ENCODE measurements around the gene CDK5RAP2.

Gene CDK5RAP2

DNA sequence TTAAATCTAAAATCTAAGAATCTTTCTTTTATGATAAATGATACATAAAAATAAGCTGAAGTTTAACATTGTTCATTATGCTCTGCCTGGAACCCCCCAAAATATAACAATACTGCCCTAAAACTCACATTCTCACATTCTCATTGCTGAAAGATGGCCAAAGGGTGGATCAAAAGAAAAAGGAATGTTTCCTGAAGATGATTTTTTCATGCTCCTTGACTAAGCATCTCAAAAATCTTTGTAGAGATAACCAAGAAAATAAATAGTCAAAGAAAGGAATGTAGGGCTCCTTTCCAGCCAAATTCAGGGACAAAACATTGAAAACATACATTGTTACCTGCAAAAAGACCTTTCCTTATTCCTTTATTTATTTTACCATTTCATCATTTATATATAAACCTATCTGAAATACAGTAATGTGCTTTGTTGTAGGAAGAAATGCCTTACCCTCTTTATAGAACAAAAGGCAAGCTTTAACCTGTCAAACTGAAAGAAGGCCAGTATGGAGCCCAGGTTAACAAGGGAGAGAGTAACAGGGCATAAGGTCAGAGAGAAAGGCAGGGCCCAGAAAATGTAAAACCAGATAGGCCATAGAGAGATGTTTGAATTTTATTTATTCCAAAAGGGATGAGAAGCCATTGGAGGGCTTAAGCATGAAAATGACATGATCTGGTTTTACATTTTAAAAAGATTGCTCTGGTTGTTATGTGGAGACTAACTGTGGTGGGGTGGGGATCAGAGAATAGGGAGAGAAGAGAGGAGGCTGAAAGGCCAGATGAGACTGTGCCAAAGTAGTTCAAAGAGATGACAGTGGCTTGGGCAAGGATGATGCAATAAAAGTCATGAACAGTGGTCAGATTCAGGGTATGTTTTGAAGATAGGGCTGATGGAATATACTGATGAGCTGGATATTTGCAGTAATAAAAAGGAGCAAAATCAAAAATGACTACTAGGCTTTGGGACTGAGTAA, 37.3 kb upstream of the CDK5RAP2 start:
- Histone ChIP-seq H3K9me3 (ENCODE audit: control insufficient read depth, low read length) (no peaks in the 10 kb centered on the region), H3K4me1 (ENCODE audit: control insufficient read depth, insufficient read depth, low read length, poor library complexity, severe bottlenecking) (no peaks in the 10 kb centered on the region), H3K27ac (ENCODE audit: low read depth, low read length, severe bottlenecking) (no peak overlapping the region), H3K4me3 (ENCODE audit: extremely low read depth, insufficient read depth, low read length, poor library complexity, severe bottlenecking) (no peak overlapping the region), H3K36me3 (ENCODE audit: control insufficient read depth, insufficient read depth, low read length) (no peaks in the 10 kb centered on the region)

- WGBS, 2 experiments (ENCODE audit: insufficient coverage in 2 of 2) = 100% methylated on average over 1 of the region's 1 CpG; no CpG with 5 or more reads in 1 of the 2 experiments
- H3K4me1 ChIP-seq (ENCODE audit: control insufficient read depth, insufficient read depth, low read length, poor library complexity, severe bottlenecking) = no peaks in the 10 kb centered on the region
Measured at GRCh38 chr9:120612218-120612617, 32.3 kb upstream of the CDK5RAP2 start.

GRCh38 chr9:120611690-120612068, 31.7 kb upstream of the CDK5RAP2 start:
- Histone ChIP-seq H3K9me3 (ENCODE audit: control insufficient read depth, low read length) (no peaks in the 10 kb centered on the region), H3K4me3 (ENCODE audit: extremely low read depth, insufficient read depth, low read length, poor library complexity, severe bottlenecking) (no peak overlapping the region), H3K27ac (ENCODE audit: low read depth, low read length, severe bottlenecking) (no peak overlapping the region), H3K4me1 (ENCODE audit: control insufficient read depth, insufficient read depth, low read length, poor library complexity, severe bottlenecking) (no peaks in the 10 kb centered on the region), H3K36me3 (ENCODE audit: control insufficient read depth, insufficient read depth, low read length) (no peaks in the 10 kb centered on the region)
- WGBS, 2 experiments (ENCODE audit: insufficient coverage in 2 of 2) = no CpG with 5 or more reads among the region's 1 CpG

More at GRCh38 chr9:120612218-120612617, 32.3 kb upstream of the CDK5RAP2 start:
- Histone ChIP-seq H3K36me3 (ENCODE audit: control insufficient read depth, insufficient read depth, low read length) (no peaks in the 10 kb centered on the region), H3K4me3 (ENCODE audit: extremely low read depth, insufficient read depth, low read length, poor library complexity, severe bottlenecking) (no peak overlapping the region), H3K27ac (ENCODE audit: low read depth, low read length, severe bottlenecking) (no peak overlapping the region), H3K9me3 (ENCODE audit: control insufficient read depth, low read length) (no peaks in the 10 kb centered on the region)

DNA sequence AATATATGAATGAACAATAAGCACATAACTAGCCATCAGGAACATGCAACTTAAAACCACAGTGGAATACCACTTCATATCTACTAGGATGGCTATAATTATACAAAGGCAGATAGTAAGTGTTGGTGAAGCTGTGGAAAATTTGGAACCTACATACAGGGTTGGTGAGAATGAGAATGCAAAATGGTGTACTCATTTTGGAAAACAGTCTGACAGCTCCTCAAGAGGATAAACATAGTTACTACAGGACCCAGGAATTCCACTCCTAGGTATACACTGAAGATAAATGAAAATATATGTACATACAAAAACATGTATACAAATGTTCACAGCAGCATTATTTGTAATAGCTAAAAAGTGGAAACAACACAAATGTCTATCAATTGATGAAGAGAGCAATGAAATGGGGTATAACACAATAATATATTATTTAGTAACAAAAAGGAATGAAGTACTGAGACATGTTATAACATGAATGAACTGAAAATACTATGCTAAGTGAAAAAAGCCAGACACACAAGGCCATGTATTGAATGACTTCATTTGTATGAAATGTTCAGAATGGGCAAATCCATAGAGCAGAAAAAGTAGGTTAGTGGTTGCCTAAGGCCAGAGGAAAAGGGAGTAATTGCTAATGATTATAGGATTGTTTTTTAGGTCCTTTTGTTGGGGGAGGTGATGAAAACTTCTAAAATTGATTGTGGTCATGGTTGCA, 31.2 kb upstream of the CDK5RAP2 start:
- Histone ChIP-seq H3K36me3 (ENCODE audit: control insufficient read depth, insufficient read depth, low read length) (no peaks in the 10 kb centered on the region), H3K27ac (ENCODE audit: low read depth, low read length, severe bottlenecking) (no peak overlapping the region), H3K4me1 (ENCODE audit: control insufficient read depth, insufficient read depth, low read length, poor library complexity, severe bottlenecking) (no peaks in the 10 kb centered on the region), H3K4me3 (ENCODE audit: extremely low read depth, insufficient read depth, low read length, poor library complexity, severe bottlenecking) (no peak overlapping the region), H3K9me3 (ENCODE audit: control insufficient read depth, low read length) (no peaks in the 10 kb centered on the region)

- WGBS, 2 experiments (ENCODE audit: insufficient coverage in 2 of 2) = no CpG with 5 or more reads among the region's 2 CpGs
- Histone ChIP-seq H3K9me3 (ENCODE audit: control insufficient read depth, low read length) (no peaks in the 10 kb centered on the region), H3K4me1 (ENCODE audit: control insufficient read depth, insufficient read depth, low read length, poor library complexity, severe bottlenecking) (no peaks in the 10 kb centered on the region), H3K27ac (ENCODE audit: low read depth, low read length, severe bottlenecking) (no peak overlapping the region), H3K4me3 (ENCODE audit: extremely low read depth, insufficient read depth, low read length, poor library complexity, severe bottlenecking) (no peak overlapping the region), H3K36me3 (ENCODE audit: control insufficient read depth, insufficient read depth, low read length) (no peaks in the 10 kb centered on the region)
Measured at GRCh38 chr9:120609636-120610035, 29.7 kb upstream of the CDK5RAP2 start.

- no peaks in the 10 kb centered on the region for H3K36me3 ChIP-seq (ENCODE audit: control insufficient read depth, insufficient read depth, low read length)
- H3K4me3 ChIP-seq (ENCODE audit: extremely low read depth, insufficient read depth, low read length, poor library complexity, severe bottlenecking) = no peak overlapping the region
- H3K27ac ChIP-seq (ENCODE audit: low read depth, low read length, severe bottlenecking) = no peak overlapping the region
- H3K4me1 ChIP-seq (ENCODE audit: control insufficient read depth, insufficient read depth, low read length, poor library complexity, severe bottlenecking) = no peaks in the 10 kb centered on the region
- H3K9me3 ChIP-seq (ENCODE audit: control insufficient read depth, low read length) = no peaks in the 10 kb centered on the region
Measured at GRCh38 chr9:120608421-120608820, 28.5 kb upstream of the CDK5RAP2 start.

- H3K9me3 ChIP-seq (ENCODE audit: control insufficient read depth, low read length) = no peaks in the 10 kb centered on the region
- H3K4me3 ChIP-seq (ENCODE audit: extremely low read depth, insufficient read depth, low read length, poor library complexity, severe bottlenecking) = no peak overlapping the region
- H3K36me3 ChIP-seq (ENCODE audit: control insufficient read depth, insufficient read depth, low read length) = no peaks in the 10 kb centered on the region
- 100% methylated on average over 1 of the region's 1 CpG; no CpG with 5 or more reads in 1 of the 2 experiments for WGBS, 2 experiments (ENCODE audit: insufficient coverage in 2 of 2)
- H3K4me1 ChIP-seq (ENCODE audit: control insufficient read depth, insufficient read depth, low read length, poor library complexity, severe bottlenecking) = no peaks in the 10 kb centered on the region
- no peak overlapping the region for H3K27ac ChIP-seq (ENCODE audit: low read depth, low read length, severe bottlenecking)
Measured at GRCh38 chr9:120603591-120603990, 23.6 kb upstream of the CDK5RAP2 start.

DNA sequence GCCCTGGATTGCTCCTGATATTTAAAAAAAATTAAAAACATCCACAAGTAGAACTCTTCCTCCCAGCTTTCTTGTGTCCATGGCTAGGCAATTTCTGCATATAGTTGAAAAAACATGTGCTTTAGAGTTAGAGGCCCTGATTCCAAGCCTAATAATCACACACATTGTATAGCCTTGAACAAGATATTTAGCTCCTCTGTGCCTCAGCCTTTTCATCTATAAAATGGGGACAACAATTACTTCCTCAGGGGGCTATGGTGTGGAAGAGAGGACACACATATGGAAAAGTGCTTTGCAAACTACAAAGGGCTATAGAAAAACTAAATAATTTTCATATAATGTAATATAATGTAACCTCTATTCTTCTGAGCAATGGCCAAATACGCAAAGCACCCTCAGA, 23.0 kb upstream of the CDK5RAP2 start:
- no peak overlapping the region for H3K4me3 ChIP-seq (ENCODE audit: extremely low read depth, insufficient read depth, low read length, poor library complexity, severe bottlenecking)
- H3K36me3 ChIP-seq (ENCODE audit: control insufficient read depth, insufficient read depth, low read length) = no peaks in the 10 kb centered on the region
- no peaks in the 10 kb centered on the region for H3K9me3 ChIP-seq (ENCODE audit: control insufficient read depth, low read length)
- H3K27ac ChIP-seq (ENCODE audit: low read depth, low read length, severe bottlenecking) = no peak overlapping the region
- no CpG with 5 or more reads among the region's 1 CpG for WGBS, 2 experiments (ENCODE audit: insufficient coverage in 2 of 2)
- no peaks in the 10 kb centered on the region for H3K4me1 ChIP-seq (ENCODE audit: control insufficient read depth, insufficient read depth, low read length, poor library complexity, severe bottlenecking)

DNA sequence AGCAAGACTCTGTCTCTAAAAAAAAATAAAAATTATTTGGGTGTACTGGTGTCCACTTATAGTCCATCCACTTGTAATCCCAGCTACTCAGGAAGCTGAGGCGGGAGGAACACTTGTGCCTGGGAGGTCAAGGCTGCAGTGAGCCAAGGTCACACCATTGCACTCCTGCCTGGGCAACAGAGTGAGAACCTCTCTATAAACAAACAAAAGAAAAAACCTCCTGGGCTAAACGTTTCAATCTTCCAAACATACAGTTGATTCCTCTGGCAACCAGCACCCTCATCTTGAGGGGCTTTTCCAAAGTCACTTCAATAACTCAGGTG, 13.9 kb upstream of the CDK5RAP2 start:
- Histone ChIP-seq H3K27ac (ENCODE audit: low read depth, low read length, severe bottlenecking) (no peak overlapping the region), H3K36me3 (ENCODE audit: control insufficient read depth, insufficient read depth, low read length) (no peaks in the 10 kb centered on the region), H3K9me3 (ENCODE audit: control insufficient read depth, low read length) (no peaks in the 10 kb centered on the region), H3K4me3 (ENCODE audit: extremely low read depth, insufficient read depth, low read length, poor library complexity, severe bottlenecking) (no peak overlapping the region), H3K4me1 (ENCODE audit: control insufficient read depth, insufficient read depth, low read length, poor library complexity, severe bottlenecking) (no peaks in the 10 kb centered on the region)
- no CpG with 5 or more reads among the region's 2 CpGs for WGBS, 2 experiments (ENCODE audit: insufficient coverage in 2 of 2)

DNA sequence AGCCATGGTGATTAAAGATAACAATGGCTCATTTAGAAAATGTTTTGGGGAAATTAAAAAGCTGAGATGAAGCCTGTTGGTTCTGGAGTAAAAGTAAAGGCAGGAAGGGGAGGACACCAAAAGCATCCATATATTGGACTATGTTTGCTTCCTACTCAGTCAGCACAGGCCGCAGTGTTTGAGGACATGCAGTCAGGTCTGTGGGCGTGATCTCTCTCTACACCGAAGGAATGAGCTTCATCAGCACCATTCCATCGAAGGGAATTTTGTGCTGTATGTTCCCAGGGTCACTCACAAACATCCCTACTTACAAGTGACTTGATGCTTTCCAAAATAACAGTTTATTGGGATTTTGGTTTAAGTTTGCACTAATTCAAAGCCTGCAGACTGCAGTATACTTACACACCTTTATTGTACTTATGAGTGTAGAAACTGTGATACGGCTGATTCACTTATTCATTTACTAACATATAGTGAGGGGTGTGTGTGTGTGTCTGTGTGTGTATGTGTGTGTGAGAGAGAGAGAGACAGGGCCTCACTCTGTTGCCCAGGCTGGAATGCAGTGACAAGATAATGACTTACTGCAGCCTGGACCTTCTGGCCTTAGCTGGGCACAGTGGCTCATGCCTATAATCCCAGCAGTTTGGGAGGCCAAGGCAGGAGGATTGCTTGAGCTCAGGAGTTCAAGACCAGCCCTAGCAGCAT, 13.4 kb upstream of the CDK5RAP2 start:
- no peaks in the 10 kb centered on the region for H3K4me1 ChIP-seq (ENCODE audit: control insufficient read depth, insufficient read depth, low read length, poor library complexity, severe bottlenecking)
- no peaks in the 10 kb centered on the region for H3K9me3 ChIP-seq (ENCODE audit: control insufficient read depth, low read length)
- WGBS, 2 experiments (ENCODE audit: insufficient coverage in 2 of 2) = 93 to 100% methylated on average over 2 to 3 of the region's 5 CpGs
- H3K27ac ChIP-seq (ENCODE audit: low read depth, low read length, severe bottlenecking) = no peak overlapping the region
- no peaks in the 10 kb centered on the region for H3K36me3 ChIP-seq (ENCODE audit: control insufficient read depth, insufficient read depth, low read length)
- H3K4me3 ChIP-seq (ENCODE audit: extremely low read depth, insufficient read depth, low read length, poor library complexity, severe bottlenecking) = no peak overlapping the region
